ENCODE measurements around the gene PKP1. TPM values are rescaled to one million over a fixed set of nuclear protein-coding genes. Genes with fewer than 3 reads are reported as not detected.

Gene PKP1
- total and polyA plus RNA-seq, 2 donors (not counting 3 experiments of a cell fraction or from before 2014, with no cell fraction given), result 0.01 TPM; not detected in 1

DNA sequence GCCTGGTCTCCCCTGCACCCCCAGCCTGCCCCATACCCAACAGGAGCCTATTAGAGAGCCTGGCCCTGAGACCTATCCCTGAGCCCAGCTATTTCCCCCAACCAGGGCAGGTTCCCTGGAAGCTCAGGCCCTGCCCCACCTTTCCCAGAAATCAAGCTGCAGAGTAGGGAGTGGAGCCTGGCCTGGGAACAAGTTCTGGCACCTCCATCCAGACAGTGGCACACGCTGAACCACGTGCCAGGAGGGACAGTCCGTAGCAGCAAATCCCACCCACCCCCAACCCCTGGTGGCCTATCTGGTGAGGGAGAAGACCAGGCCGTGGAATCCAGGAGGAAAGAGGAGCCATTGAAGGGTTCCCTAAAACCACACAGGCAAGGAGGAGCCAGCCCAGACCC is 71.6 kb downstream of the PKP1 start:
- TF ChIP-seq POLR2AphosphoS5 (IDR thresholded peaks at IDR 0.05; ENCODE audit: insufficient read depth, low read depth, low read length) (no peak), POLR2A (IDR thresholded peaks at IDR 0.05; ENCODE audit: low read depth, low read length) (no peak)
- TF ChIP-seq, protein P1, sequence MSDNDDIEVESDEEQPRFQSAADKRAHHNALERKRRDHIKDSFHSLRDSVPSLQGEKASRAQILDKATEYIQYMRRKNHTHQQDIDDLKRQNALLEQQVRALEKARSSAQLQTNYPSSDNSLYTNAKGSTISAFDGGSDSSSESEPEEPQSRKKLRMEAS (IDR thresholded peaks at IDR 0.05; ENCODE audit: insufficient read depth, insufficient read length), result no peak
- Histone ChIP-seq H3K4me2 (ENCODE audit: insufficient read depth, low read length) (no peak overlapping the region), H3K9me3 (replicated peaks; ENCODE audit: control insufficient read depth, insufficient read depth, low read length) (no peaks in the 10 kb centered on the region), H3K27ac (ENCODE audit: insufficient read depth, low read depth, low read length) (no peak overlapping the region), H3K9ac (replicated peaks; ENCODE audit: extremely low read depth, insufficient read depth, low read length) (no peak overlapping the region), H3K9me1 (replicated peaks; ENCODE audit: control insufficient read depth, extremely low read depth, insufficient read depth, low read length) (no peaks in the 10 kb centered on the region), H3K27me3 (ENCODE audit: control insufficient read depth in 2 of 2, insufficient read depth in 2 of 2, low read length in 2 of 2) (peaks cover 0 to 5% of the 10 kb centered on the region in 2 experiments), H3K4me1 (ENCODE audit: control insufficient read depth, extremely low read depth, insufficient read depth, low read length) (peaks cover 6% of the 10 kb centered on the region), H3K4me3 (replicated peaks in 1 of 3; ENCODE audit: insufficient read depth in 1 of 3, low read depth in 1 of 3, low read length in 3 of 3) (no peak overlapping the region), H3K36me3 (ENCODE audit: control insufficient read depth in 2 of 2, extremely low read depth in 1 of 2, insufficient read depth in 2 of 2, low read length in 2 of 2) (no peaks in the 10 kb centered on the region), H4K20me1 (replicated peaks; ENCODE audit: control insufficient read depth, extremely low read depth, insufficient read depth, low read length) (no peaks in the 10 kb centered on the region), H2AFZ (ENCODE audit: low read depth, low read length) (no peak overlapping the region), H3K79me2 (ENCODE audit: control insufficient read depth, insufficient read depth, low read length) (no peaks in the 10 kb centered on the region)
- BruUV-seq (replicated peaks), result no TSS peak
- CTCF ChIA-PET, result interaction anchor here (0.8 to 1.5 kb wide), 3 partner anchors 9 to 101 kb away, joined by 3 read pairs; no protein-coding TSS in a partner anchor
- POLR2A ChIA-PET, result no interaction called here
- DNase-seq (ENCODE audit: low read depth, low spot score) (no peak), FAIRE-seq (no peak)
- dilution Hi-C loops (cut with MboI; ENCODE audit: extremely low pct_ligation_motif_present, low sequenced_read_pairs) (no loop called here), intact Hi-C loops (cut with micrococcal nuclease) (no loop called here)

GRCh38 chr1:201355471-201355870 is 72.2 kb downstream of the PKP1 start:
- H4K20me1 ChIP-seq (replicated peaks; ENCODE audit: control insufficient read depth, extremely low read depth, insufficient read depth, low read length), result no peaks in the 10 kb centered on the region
- dilution Hi-C loops (cut with MboI; ENCODE audit: extremely low pct_ligation_motif_present, low sequenced_read_pairs), result no loop called here
- no peaks in the 10 kb centered on the region for H3K9me1 ChIP-seq (replicated peaks; ENCODE audit: control insufficient read depth, extremely low read depth, insufficient read depth, low read length)
- H3K36me3 ChIP-seq (ENCODE audit: control insufficient read depth in 2 of 2, extremely low read depth in 1 of 2, insufficient read depth in 2 of 2, low read length in 2 of 2), result no peaks in the 10 kb centered on the region
- H3K4me2 ChIP-seq (ENCODE audit: insufficient read depth, low read length), result no peak overlapping the region
- no peak overlapping the region for H3K4me3 ChIP-seq (replicated peaks in 1 of 3; ENCODE audit: insufficient read depth in 1 of 3, low read depth in 1 of 3, low read length in 3 of 3)
- no peak overlapping the region for H3K9ac ChIP-seq (replicated peaks; ENCODE audit: extremely low read depth, insufficient read depth, low read length)
- intact Hi-C loops (cut with micrococcal nuclease), result no loop called here
- no peaks in the 10 kb centered on the region for H3K9me3 ChIP-seq (replicated peaks; ENCODE audit: control insufficient read depth, insufficient read depth, low read length)
- CTCF ChIA-PET, result interaction anchor here (0.8 to 1.5 kb wide), 3 partner anchors 9 to 101 kb away, joined by 3 read pairs; no protein-coding TSS in a partner anchor
- no peak for FAIRE-seq
- H3K27me3 ChIP-seq (ENCODE audit: control insufficient read depth in 2 of 2, insufficient read depth in 2 of 2, low read length in 2 of 2), result peaks cover 0 to 5% of the 10 kb centered on the region in 2 experiments
- TF ChIP-seq POLR2A (IDR thresholded peaks at IDR 0.05; ENCODE audit: low read depth, low read length) (no peak), FOS (IDR thresholded peaks at IDR 0.05; ENCODE audit: borderline replicate concordance, insufficient read depth, low read length) (no peak), JUN (IDR thresholded peaks at IDR 0.05; ENCODE audit: borderline replicate concordance, insufficient read depth, insufficient read length, low read depth) (no peak), MYC (IDR thresholded peaks at IDR 0.05; ENCODE audit: low read depth, low read length) (no peak), POLR2AphosphoS5 (IDR thresholded peaks at IDR 0.05; ENCODE audit: insufficient read depth, low read depth, low read length) (no peak), GATA2 (IDR thresholded peaks at IDR 0.05; ENCODE audit: insufficient read depth, insufficient read length, low read depth, low read length) (no peak), EZH2 (IDR thresholded peaks at IDR 0.05; ENCODE audit: borderline replicate concordance, low read depth, low read length, severe bottlenecking) (no peak)
- TF ChIP-seq, protein P2, sequence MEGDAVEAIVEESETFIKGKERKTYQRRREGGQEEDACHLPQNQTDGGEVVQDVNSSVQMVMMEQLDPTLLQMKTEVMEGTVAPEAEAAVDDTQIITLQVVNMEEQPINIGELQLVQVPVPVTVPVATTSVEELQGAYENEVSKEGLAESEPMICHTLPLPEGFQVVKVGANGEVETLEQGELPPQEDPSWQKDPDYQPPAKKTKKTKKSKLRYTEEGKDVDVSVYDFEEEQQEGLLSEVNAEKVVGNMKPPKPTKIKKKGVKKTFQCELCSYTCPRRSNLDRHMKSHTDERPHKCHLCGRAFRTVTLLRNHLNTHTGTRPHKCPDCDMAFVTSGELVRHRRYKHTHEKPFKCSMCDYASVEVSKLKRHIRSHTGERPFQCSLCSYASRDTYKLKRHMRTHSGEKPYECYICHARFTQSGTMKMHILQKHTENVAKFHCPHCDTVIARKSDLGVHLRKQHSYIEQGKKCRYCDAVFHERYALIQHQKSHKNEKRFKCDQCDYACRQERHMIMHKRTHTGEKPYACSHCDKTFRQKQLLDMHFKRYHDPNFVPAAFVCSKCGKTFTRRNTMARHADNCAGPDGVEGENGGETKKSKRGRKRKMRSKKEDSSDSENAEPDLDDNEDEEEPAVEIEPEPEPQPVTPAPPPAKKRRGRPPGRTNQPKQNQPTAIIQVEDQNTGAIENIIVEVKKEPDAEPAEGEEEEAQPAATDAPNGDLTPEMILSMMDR (IDR thresholded peaks at IDR 0.05; ENCODE audit: extremely low read depth in 1 of 2, insufficient read depth in 1 of 2, low read depth in 1 of 2, low read length in 2 of 2), result no peak
- TF ChIP-seq, protein P1 (IDR thresholded peaks at IDR 0.05; ENCODE audit: insufficient read depth, insufficient read length), result no peak
- H2AFZ ChIP-seq (ENCODE audit: low read depth, low read length), result no peak overlapping the region
- DNase-seq (ENCODE audit: low read depth, low spot score), result no peak
- no peaks in the 10 kb centered on the region for H3K79me2 ChIP-seq (ENCODE audit: control insufficient read depth, insufficient read depth, low read length)
- no peak overlapping the region for H3K27ac ChIP-seq (ENCODE audit: insufficient read depth, low read depth, low read length)
- POLR2A ChIA-PET, result no interaction called here
- BruUV-seq (replicated peaks), result no TSS peak
- H3K4me1 ChIP-seq (ENCODE audit: control insufficient read depth, extremely low read depth, insufficient read depth, low read length), result peaks cover 6% of the 10 kb centered on the region
